PFSK-1 (cell line): ENCODE measurements around the gene PHOSPHO1.

Experiments used
- FOXP2 ChIP-seq: optimal IDR thresholded peaks from 2 replicates; pipeline ENCODE3; 2011; ENCODE audit warnings: borderline replicate concordance, control low read depth, inconsistent platforms; ENCODE audit not compliant: insufficient read depth; ENCODE audit errors: extremely low read length, extremely low read depth
- POLR2AphosphoS5 ChIP-seq: IDR thresholded peaks from 2 replicates; pipeline ENCODE4 v1.6.1; 2012; ENCODE audit warnings: low read depth, mild to moderate bottlenecking, control low read depth, low read length, moderate library complexity
- SIN3A ChIP-seq: IDR thresholded peaks from 2 replicates; pipeline ENCODE4 v1.6.1; 2012; ENCODE audit warnings: mild to moderate bottlenecking, low read length, moderate library complexity, borderline replicate concordance; ENCODE audit not compliant: insufficient read depth
- TAF1 ChIP-seq: IDR thresholded peaks from 2 replicates; pipeline ENCODE4 v1.6.1; 2012; ENCODE audit warnings: low read length, control low read depth, borderline replicate concordance; ENCODE audit not compliant: insufficient read depth
- TF ChIP-seq, protein P1 (sequence below), 2 experiments: IDR thresholded peaks; 2 replicates each; pipeline versions ENCODE4 v1.6.1 to v1.8.0; 2011 to 2012; ENCODE audit warnings: low read depth in 2 of 2, low read length in 2 of 2, control low read depth in 1 of 2, inconsistent platforms in 1 of 2, mild to moderate bottlenecking in 1 of 2, moderate library complexity in 1 of 2; ENCODE audit not compliant: insufficient read depth in 1 of 2

PHOSPHO1 gene

GRCh38 chr17:49223168-49223516, 7.4 kb downstream of the PHOSPHO1 start:
- no peak for TF ChIP-seq SIN3A
- no peak for TF ChIP-seq TAF1
- TF ChIP-seq, protein P1, sequence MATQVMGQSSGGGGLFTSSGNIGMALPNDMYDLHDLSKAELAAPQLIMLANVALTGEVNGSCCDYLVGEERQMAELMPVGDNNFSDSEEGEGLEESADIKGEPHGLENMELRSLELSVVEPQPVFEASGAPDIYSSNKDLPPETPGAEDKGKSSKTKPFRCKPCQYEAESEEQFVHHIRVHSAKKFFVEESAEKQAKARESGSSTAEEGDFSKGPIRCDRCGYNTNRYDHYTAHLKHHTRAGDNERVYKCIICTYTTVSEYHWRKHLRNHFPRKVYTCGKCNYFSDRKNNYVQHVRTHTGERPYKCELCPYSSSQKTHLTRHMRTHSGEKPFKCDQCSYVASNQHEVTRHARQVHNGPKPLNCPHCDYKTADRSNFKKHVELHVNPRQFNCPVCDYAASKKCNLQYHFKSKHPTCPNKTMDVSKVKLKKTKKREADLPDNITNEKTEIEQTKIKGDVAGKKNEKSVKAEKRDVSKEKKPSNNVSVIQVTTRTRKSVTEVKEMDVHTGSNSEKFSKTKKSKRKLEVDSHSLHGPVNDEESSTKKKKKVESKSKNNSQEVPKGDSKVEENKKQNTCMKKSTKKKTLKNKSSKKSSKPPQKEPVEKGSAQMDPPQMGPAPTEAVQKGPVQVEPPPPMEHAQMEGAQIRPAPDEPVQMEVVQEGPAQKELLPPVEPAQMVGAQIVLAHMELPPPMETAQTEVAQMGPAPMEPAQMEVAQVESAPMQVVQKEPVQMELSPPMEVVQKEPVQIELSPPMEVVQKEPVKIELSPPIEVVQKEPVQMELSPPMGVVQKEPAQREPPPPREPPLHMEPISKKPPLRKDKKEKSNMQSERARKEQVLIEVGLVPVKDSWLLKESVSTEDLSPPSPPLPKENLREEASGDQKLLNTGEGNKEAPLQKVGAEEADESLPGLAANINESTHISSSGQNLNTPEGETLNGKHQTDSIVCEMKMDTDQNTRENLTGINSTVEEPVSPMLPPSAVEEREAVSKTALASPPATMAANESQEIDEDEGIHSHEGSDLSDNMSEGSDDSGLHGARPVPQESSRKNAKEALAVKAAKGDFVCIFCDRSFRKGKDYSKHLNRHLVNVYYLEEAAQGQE (IDR thresholded peaks at IDR 0.05; ENCODE audit: insufficient read depth in 1 of 2, low read depth in 2 of 2, low read length in 2 of 2): no peak
- TF ChIP-seq POLR2AphosphoS5: no peak
- no peak for TF ChIP-seq FOXP2

DNA sequence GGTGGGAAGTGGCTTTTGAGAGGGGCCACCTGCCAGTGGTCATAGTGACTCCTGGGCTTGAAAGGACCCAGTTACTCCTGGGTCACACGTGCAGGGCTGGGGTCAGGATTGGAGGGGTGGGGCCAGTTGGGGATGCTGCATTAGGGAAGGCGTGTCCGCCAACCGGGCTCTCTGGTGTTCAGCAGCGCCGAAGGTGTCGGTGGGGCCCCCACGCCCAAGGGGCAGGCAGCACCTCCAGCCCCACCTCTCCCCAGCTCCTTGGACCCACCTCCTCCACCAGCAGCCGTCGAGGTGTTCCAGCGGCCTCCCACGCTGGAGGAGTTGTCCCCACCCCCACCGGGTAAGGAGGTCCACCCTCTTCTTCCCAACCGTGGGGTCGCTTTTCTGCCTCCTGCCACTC, 10.6 kb downstream of the PHOSPHO1 start:
- TF ChIP-seq POLR2AphosphoS5 (no peak), FOXP2 (no peak), SIN3A (no peak), TAF1 (no peak)
- TF ChIP-seq, protein P1 (IDR thresholded peaks at IDR 0.05; ENCODE audit: insufficient read depth in 1 of 2, low read depth in 2 of 2, low read length in 2 of 2): no peak

DNA sequence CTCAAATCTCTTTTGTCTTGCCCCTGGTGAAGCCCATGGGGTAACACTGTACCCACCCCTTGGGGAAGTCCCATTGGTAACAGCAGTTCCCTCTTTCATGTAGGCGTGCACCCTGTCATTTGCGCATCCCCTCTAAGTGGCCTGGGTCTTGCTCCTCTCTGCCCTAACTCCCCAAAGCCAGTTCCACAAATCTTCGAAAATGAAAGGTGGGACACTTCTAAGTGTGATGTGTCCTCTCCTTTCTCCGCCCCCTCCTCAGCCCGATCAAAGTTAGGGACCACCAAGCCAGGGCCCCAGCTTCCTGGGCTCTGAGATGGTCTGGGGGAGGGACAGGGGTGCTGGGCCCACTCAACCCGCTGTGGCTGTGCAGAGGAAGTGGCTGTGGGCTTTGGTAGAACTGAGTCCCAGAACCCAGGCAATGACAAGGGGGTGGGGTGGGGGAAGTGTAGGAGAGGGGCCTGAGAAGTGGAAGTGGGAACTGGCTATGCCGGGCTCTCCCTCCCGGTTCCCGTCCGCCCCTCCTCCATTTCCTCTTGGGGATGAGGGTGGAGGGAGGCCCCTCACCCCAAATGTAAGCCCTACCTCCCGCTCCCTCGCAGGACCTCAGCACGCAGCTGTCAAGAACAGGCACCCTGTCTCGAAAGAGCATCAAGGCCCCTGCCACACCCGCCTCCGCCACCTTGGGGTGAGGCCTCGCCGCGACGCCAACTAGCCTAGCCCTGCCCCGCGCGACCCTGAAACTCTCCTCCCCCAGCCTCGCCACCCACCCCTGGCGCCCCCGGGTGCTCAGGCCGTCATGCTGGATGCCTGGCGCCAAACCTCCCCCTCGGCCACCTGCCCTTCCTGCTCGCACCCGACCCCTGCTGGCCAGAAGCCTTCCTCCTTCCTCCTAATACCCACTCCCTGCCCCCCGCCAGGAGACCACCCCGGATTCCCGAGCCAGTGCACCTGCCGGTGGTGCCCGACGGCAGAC, 11.4 kb downstream of the PHOSPHO1 start:
- TF ChIP-seq, protein P1 (IDR thresholded peaks at IDR 0.05; ENCODE audit: insufficient read depth in 1 of 2, low read depth in 2 of 2, low read length in 2 of 2): no peak
- TF ChIP-seq FOXP2: no peak
- no peak for TF ChIP-seq SIN3A
- TF ChIP-seq TAF1: no peak
- no peak for TF ChIP-seq POLR2AphosphoS5

GRCh38 chr17:49217651-49218413, 12.8 kb downstream of the PHOSPHO1 start:
- TF ChIP-seq TAF1: no peak
- no peak for TF ChIP-seq FOXP2
- TF ChIP-seq, protein P1 (IDR thresholded peaks at IDR 0.05; ENCODE audit: insufficient read depth in 1 of 2, low read depth in 2 of 2, low read length in 2 of 2): no peak
- no peak for TF ChIP-seq POLR2AphosphoS5
- TF ChIP-seq SIN3A: no peak
